Osteoblast (primary cell): ENCODE data around the gene TCEA2. TPM values are rescaled to one million over a fixed set of nuclear protein-coding genes. Genes with fewer than 3 reads are reported as not detected.

Experiments used
- DNase-seq: peaks from one replicate; pipeline ENCODE4 v3.0.0; 2011; ENCODE audit warnings: low spot score, mixed read lengths; ENCODE audit not compliant: insufficient read length; ENCODE audit errors: missing footprints
- H2AFZ ChIP-seq: 2 replicates; pipeline ENCODE4 v1.6.0; 2011; ENCODE audit warnings: mild to moderate bottlenecking, low read length
- H3K27ac ChIP-seq: 2 replicates; pipeline ENCODE4 v1.5.1; 2011; ENCODE audit warnings: mild to moderate bottlenecking, low read depth, low read length, moderate library complexity
- H3K27me3 ChIP-seq: 2 replicates; pipeline ENCODE4 v1.6.0; 2012; ENCODE audit warnings: mild to moderate bottlenecking, control low read depth, inconsistent platforms, low read length, moderate library complexity; ENCODE audit not compliant: insufficient read depth
- H3K36me3 ChIP-seq: 2 replicates; pipeline ENCODE4 v1.5.1; 2011; ENCODE audit warnings: mild to moderate bottlenecking, low read length, control low read depth, moderate library complexity; ENCODE audit not compliant: insufficient read depth
- H3K4me1 ChIP-seq: 2 replicates; pipeline ENCODE4 v1.5.1; 2011; ENCODE audit warnings: mild to moderate bottlenecking, low read length, control low read depth, moderate library complexity; ENCODE audit not compliant: insufficient read depth
- H3K4me2 ChIP-seq: 2 replicates; pipeline ENCODE4 v1.6.0; 2011; ENCODE audit warnings: mild to moderate bottlenecking, low read length; ENCODE audit not compliant: insufficient read depth
- H3K4me3 ChIP-seq: fragments of 200-600 bp; sonication (generic); 3 replicates; pipeline ENCODE4 v1.5.1; 2012; ENCODE audit warnings: mild to moderate bottlenecking, low read length, inconsistent platforms; ENCODE audit not compliant: insufficient read depth
- H3K79me2 ChIP-seq: 2 replicates; pipeline ENCODE4 v1.6.0; 2012; ENCODE audit warnings: mild to moderate bottlenecking, low read length, control low read depth, inconsistent platforms; ENCODE audit not compliant: insufficient read depth
- H3K9me3 ChIP-seq: 2 replicates; pipeline ENCODE4 v1.5.1; 2011; ENCODE audit warnings: low read depth, low read length, control low read depth
- H4K20me1 ChIP-seq: 2 replicates; pipeline ENCODE4 v1.6.0; 2012; ENCODE audit warnings: mild to moderate bottlenecking, low read length, control low read depth; ENCODE audit not compliant: insufficient read depth
- CTCF ChIP-seq: IDR thresholded peaks from 2 replicates; pipeline ENCODE4 v1.5.1; 2011; ENCODE audit warnings: mild to moderate bottlenecking, low read depth, low read length, moderate library complexity; ENCODE audit errors: extremely low read depth
- total RNA-seq: library from RNA; depleted of rRNA; stranded (reverse); fragments of >200 nt; gene quantifications from 2 replicates; pipeline ENCODE4 v1.2.3, GENCODE V29; 2012

The TCEA2 gene
- total RNA-seq, 1 donor, result 31.5 TPM

GRCh38 chr20:64103871-64104666 lies 41.1 kb downstream of the TCEA2 start:
- Histone ChIP-seq H3K79me2 (no peaks in the 10 kb centered on the region), H4K20me1 (no peaks in the 10 kb centered on the region), H3K27me3 (peaks cover 35% of the 10 kb centered on the region), H3K4me2 (no peak overlapping the region), H3K9me3 (no peaks in the 10 kb centered on the region), H2AFZ (no peak overlapping the region), H3K4me1 (no peaks in the 10 kb centered on the region), H3K27ac (no peak overlapping the region), H3K36me3 (no peaks in the 10 kb centered on the region), H3K4me3 (no peak overlapping the region)
- peak; percentile 87 for DNase-seq
- TF ChIP-seq CTCF, result no peak

- Histone ChIP-seq H3K4me3 (no peak overlapping the region), H3K9me3 (no peaks in the 10 kb centered on the region), H3K79me2 (no peaks in the 10 kb centered on the region), H2AFZ (no peak overlapping the region), H3K4me1 (no peaks in the 10 kb centered on the region), H3K27ac (no peak overlapping the region), H3K27me3 (peaks cover 38% of the 10 kb centered on the region), H3K36me3 (no peaks in the 10 kb centered on the region), H4K20me1 (no peaks in the 10 kb centered on the region), H3K4me2 (no peak overlapping the region)
- TF ChIP-seq CTCF, result no peak
- DNase-seq, result peak; percentile 82
These were observed 41.9 kb downstream of the TCEA2 start for GRCh38 chr20:64104667-64105451.

GRCh38 chr20:64105846-64106434 lies 42.9 kb downstream of the TCEA2 start:
- DNase-seq, result peak; percentile 77
- Histone ChIP-seq H3K4me1 (no peaks in the 10 kb centered on the region), H3K4me2 (no peak overlapping the region), H4K20me1 (no peaks in the 10 kb centered on the region), H3K9me3 (no peaks in the 10 kb centered on the region), H3K27ac (no peak overlapping the region), H3K36me3 (no peaks in the 10 kb centered on the region), H2AFZ (no peak overlapping the region), H3K27me3 (peaks cover 31% of the 10 kb centered on the region), H3K4me3 (no peak overlapping the region), H3K79me2 (no peaks in the 10 kb centered on the region)
- TF ChIP-seq CTCF, result no peak

- H3K36me3 ChIP-seq, result no peaks in the 10 kb centered on the region
- H3K27me3 ChIP-seq, result peaks cover 25% of the 10 kb centered on the region
- no peak overlapping the region for H2AFZ ChIP-seq
- TF ChIP-seq CTCF, result no peak
- no peak overlapping the region for H3K27ac ChIP-seq
- no peaks in the 10 kb centered on the region for H3K9me3 ChIP-seq
- peak; percentile 76 for DNase-seq
- H3K4me2 ChIP-seq, result no peak overlapping the region
- no peak overlapping the region for H3K4me3 ChIP-seq
- no peaks in the 10 kb centered on the region for H3K4me1 ChIP-seq
- no peaks in the 10 kb centered on the region for H3K79me2 ChIP-seq
- H4K20me1 ChIP-seq, result no peaks in the 10 kb centered on the region
These were observed 43.5 kb downstream of the TCEA2 start for GRCh38 chr20:64106435-64106961.
